RWPE1 (cell line): ENCODE data around the gene TACR1.
"Not testable (repeated sequence)": the region's sequence is repeated elsewhere in the genome, so short reads cannot be mapped to it uniquely, and the experiment has no call there.

Experiments used
- CTCF ChIA-PET: fragments of 350-600 bp; sonication (Branson Sonifier 250); formaldehyde crosslinking; extraction: SDS; loops from one replicate; lab custom pipeline; 2021; lab: Yijun Ruan, JAX
- POLR2A ChIA-PET: fragments of 400-600 bp; formaldehyde crosslinking; extraction: SDS; loops from one replicate; lab custom pipeline; 2020; ENCODE audit warnings: antibody characterized with exemption; ENCODE audit not compliant: low non-redundant PET; lab: Yijun Ruan, JAX
- DNase-seq: peaks from one replicate; pipeline ENCODE4 v3.0.0; 2012; ENCODE audit warnings: low spot score
- H3K27ac ChIP-seq: fragments of 450-650 bp; 2 replicates; pipeline ENCODE4 v1.5.1; 2017
- CTCF ChIP-seq: fragments of 450-650 bp; conservative IDR thresholded peaks from 2 replicates; pipeline ENCODE4 v1.5.1; 2017; ENCODE audit warnings: low read depth, mild to moderate bottlenecking

The TACR1 gene

GRCh38 chr2:75066121-75066902 lies 133.0 kb downstream of the TACR1 start:
- ChIA-PET POLR2A (no interaction called here), CTCF (no interaction called here)
- H3K27ac ChIP-seq = no peak overlapping the region
- TF ChIP-seq CTCF = no peak
- no peak for DNase-seq

- POLR2A ChIA-PET = no interaction called here
- TF ChIP-seq CTCF = no peak
- no peak overlapping the region for H3K27ac ChIP-seq
- CTCF ChIA-PET = interaction anchor here (0.5 to 1.2 kb wide), 5 partner anchors 12 to 376 kb away, joined by 3 to 4 read pairs (median 3); no protein-coding TSS in a partner anchor
- no peak for DNase-seq
These were observed 133.8 kb downstream of the TACR1 start for GRCh38 chr2:75065402-75066008.

GRCh38 chr2:75064691-75065396 lies 134.5 kb downstream of the TACR1 start:
- H3K27ac ChIP-seq = no peak overlapping the region
- CTCF ChIA-PET = interaction anchor here (0.5 to 1.2 kb wide), 18 partner anchors 8 to 1912 kb away, joined by 3 to 10 read pairs (median 4); no protein-coding TSS in a partner anchor
- TF ChIP-seq CTCF = peak; percentile 83
- POLR2A ChIA-PET = no interaction called here
- DNase-seq = peak; percentile 59

GRCh38 chr2:75063906-75064305 lies 135.4 kb downstream of the TACR1 start:
- POLR2A ChIA-PET = no interaction called here

GRCh38 chr2:75058427-75058826 lies 140.9 kb downstream of the TACR1 start:
- CTCF ChIA-PET = interaction anchor here (0.6 to 0.7 kb wide), 3 partner anchors 321 to 1188 kb away, joined by 3 to 4 read pairs (median 3); no protein-coding TSS in a partner anchor
- no peak overlapping the region for H3K27ac ChIP-seq
- POLR2A ChIA-PET = no interaction called here
- DNase-seq = no peak
- TF ChIP-seq CTCF = no peak

More at GRCh38 chr2:75063906-75064305, 135.4 kb downstream of the TACR1 start:
- no peak for DNase-seq
- CTCF ChIA-PET = interaction anchor here (0.6 to 1.2 kb wide), 7 partner anchors 9 to 635 kb away, joined by 3 to 10 read pairs (median 5); no protein-coding TSS in a partner anchor
- TF ChIP-seq CTCF = no peak
- H3K27ac ChIP-seq = no peak overlapping the region

- not testable (repeated sequence) for H3K27ac ChIP-seq, DNase-seq
These were observed 142.2 kb downstream of the TACR1 start for GRCh38 chr2:75057150-75057549.

More at GRCh38 chr2:75057150-75057549, 142.2 kb downstream of the TACR1 start:
- CTCF ChIA-PET, POLR2A ChIA-PET: not testable (repeated sequence)
